SH-SY5Y (cell line): ENCODE measurements around the gene ADAMTS20.

Experiments
- GATA2 ChIP-seq: IDR thresholded peaks from 2 replicates; pipeline ENCODE4 v1.6.1; 2011; ENCODE audit warnings: mild to moderate bottlenecking, low read depth, low read length
- GATA3 ChIP-seq: IDR thresholded peaks from 2 replicates; pipeline ENCODE4 v1.6.1; 2011; ENCODE audit warnings: low read depth, mild to moderate bottlenecking, low read length, moderate library complexity

- no peak for TF ChIP-seq GATA2
- TF ChIP-seq GATA3, result no peak
Measured at GRCh38 chr12:43312991-43313505, 239.0 kb downstream of the ADAMTS20 start.
